Measurements from ENCODE around the gene RBCK1.
"Not testable (repeated sequence)": the region's sequence is repeated elsewhere in the genome, so short reads cannot be mapped to it uniquely, and the experiment has no call there.

DNA sequence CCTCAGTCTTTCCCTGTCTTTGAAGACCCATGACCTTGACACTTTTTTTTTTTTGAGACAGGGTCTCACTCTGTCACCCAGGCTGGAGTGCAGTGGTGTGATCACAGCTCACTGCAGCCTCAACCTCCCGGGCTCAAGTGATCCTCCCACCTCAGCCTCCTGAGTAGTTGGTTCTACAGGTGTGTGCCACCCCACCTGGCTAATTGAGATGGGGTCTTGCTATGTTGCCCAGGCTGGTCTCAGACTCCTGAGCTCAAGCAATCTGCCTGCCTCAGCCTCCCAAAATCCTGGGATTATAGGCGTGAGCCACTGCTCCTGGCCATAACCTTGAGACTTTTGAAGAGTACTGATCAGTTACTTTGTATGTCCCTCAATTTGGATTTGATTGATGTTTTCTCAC, 14.8 kb upstream of the RBCK1 start:
- not testable (repeated sequence) for TF ChIP-seq CTCF (IDR thresholded peaks at IDR 0.05; ENCODE audit: low read length); EZH2 (optimal IDR thresholded peaks at IDR 0.05; ENCODE audit: low read depth, low read length)
